Left ventricle myocardium superior (tissue), 1 donor: ENCODE measurements around the gene KLHDC9. TPM values are rescaled to one million over a fixed set of nuclear protein-coding genes. Genes with fewer than 3 reads are reported as not detected.
"Not testable (repeated sequence)": the region's sequence is repeated elsewhere in the genome, so short reads cannot be mapped to it uniquely, and the experiment has no call there.

Experiments used
- ATAC-seq: fragments of 200-7000 bp; cut with Tn5 transposase; one replicate; pipeline ENCODE4 v1.9.1; 2020; ENCODE audit warnings: mild to moderate bottlenecking, moderate library complexity
- DNase-seq: peaks from one replicate; pipeline ENCODE4 v3.0.0-alpha.2; 2020
- intact Hi-C: fragments of 100-400 bp; cut with micrococcal nuclease; formaldehyde crosslinking; loops from one replicate; pipeline ENCODE4 v1.11.0; 2022
- total RNA-seq: library from RNA; stranded (reverse); fragmentation: NEBNext Ultra II Directional; extraction: Animal tissue kit (Norgen Biotek cat#: 25700); gene quantifications from one replicate; pipeline ENCODE4 v1.2.1, GENCODE V29; 2021
- donor health status: DM: no; HTN: yes; CAD: no; lungs with severe emphysema.

Gene KLHDC9
- total RNA-seq, 1 donor from 2014 or later, result 5.2 TPM

DNA sequence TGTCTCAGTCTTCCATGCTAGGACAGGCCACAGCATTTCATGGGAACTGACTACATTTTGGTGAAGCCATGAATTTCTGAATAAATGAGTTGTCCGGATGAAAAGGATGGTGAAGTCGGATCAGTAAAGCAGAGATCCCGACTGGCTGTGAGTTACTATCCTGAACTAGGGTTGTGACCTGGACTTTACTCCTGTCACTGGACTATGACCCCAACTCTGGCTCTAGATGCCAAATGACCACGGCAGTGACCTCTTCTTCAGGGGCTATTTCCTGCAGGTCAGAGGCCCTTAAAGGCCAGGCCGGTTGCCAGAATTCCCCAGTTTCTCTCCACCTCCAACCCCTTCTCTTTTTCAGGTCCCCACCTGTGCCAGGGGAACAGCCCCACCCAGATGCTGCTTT lies 7.1 kb upstream of the KLHDC9 start:
- intact Hi-C loops, result loop anchor here (10.0 kb wide), 1 partner anchor 96 kb away; no protein-coding TSS in a partner anchor
- no peak for ATAC-seq
- no peak for DNase-seq

DNA sequence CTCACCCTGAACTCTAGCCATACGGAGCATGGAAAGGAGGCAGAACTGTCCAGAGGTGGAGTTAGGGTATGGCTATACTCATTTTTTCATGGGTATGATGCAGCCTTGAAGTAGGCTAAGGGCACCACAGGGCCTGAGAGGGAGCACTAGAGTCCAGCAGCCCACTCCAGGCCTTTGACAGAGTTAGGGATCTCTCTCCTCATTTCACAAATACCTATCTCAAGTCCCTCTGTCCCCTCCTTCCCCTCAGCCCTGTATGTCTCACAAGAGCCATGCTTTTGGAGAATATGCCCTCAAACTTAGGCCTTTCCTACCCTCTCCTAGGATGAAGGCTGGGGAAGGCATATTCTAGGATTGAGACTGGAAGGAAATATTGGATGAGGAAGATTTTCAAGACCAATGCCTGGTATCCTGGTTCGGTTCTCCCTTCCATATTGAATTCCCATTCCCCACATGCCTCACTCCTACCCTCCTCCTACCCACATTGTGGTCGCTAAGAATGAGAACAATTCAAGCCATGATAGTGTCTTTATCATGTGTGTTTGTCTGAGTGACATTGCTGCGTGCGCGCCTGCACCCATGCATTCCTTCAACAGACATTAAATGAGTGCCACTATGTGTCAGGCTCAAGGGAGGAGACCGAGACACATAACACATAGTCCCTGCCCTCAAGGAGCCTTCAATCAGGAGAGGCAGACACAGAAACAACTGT lies 6.2 kb upstream of the KLHDC9 start:
- ATAC-seq, result no peak
- DNase-seq, result no peak
- intact Hi-C loops, result loop anchor here (10.0 kb wide), 1 partner anchor 97 kb away; no protein-coding TSS in a partner anchor

DNA sequence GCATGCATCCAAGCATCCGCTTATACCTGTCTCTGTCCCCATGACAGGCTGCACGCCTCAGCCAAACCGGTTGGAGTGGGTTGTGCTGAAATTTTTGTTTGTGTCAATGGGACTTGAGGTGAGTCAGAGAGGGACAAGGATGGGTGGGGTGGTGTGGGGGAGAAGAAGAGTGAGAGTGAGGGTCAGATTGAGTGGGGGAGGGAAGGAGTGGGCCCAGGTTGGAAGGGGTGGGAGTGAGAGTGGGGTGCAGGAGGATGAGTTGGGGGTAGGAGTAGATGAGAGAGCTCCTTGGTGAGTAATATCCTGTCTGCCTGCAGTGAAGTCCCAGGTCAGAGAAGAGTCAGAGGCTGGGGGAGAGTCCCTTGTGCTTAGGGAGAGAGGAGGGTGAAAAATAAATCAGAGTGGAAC lies 5.5 kb upstream of the KLHDC9 start:
- ATAC-seq, result no peak
- intact Hi-C loops, result loop anchor here (10.0 kb wide), 1 partner anchor 98 kb away; no protein-coding TSS in a partner anchor

DNA sequence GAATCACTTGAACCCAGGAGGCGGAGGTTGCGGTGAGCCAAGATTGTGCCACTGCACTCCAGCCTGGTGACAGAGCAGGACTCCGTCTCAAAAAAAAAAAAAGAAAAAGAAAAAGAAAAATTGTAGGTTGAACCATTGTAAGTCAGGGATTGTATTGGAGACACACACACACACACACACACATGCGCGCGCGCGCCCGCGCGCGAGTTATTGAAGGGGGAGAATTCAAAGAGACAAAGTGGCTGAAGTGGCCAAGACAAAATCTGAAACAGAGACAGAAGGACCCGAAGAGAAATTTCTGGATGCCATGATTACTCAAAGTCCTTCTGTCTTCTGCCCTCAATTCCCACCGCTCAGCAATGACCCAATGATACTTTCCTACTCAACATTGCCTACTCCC lies 3.7 kb upstream of the KLHDC9 start:
- ATAC-seq (no peak), DNase-seq (no peak)
- intact Hi-C loops, result loop anchor here (10.0 kb wide), 1 partner anchor 100 kb away; no protein-coding TSS in a partner anchor

More for the DNA sequence above, 5.5 kb upstream of the KLHDC9 start:
- DNase-seq, result no peak

DNA sequence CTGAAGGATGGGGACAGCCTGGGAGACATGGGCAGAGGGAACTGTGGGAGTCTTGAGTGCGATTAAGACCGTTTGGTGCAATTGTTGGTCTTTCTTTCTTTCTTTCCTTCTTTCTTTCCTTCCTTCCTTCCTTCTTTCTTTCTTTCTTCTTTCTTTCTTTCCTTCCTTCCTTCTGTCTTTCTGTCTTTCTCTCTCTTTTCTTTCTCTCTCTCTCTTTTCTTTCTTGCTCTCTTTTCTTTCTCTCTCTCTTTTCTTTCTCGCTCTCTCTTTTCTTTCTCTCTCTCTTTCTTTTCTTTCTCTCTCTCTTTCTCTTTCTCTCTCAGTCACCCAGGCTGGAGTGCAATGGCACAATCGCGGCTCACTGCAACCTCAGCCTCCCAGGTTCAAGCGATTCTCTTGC lies 2.9 kb upstream of the KLHDC9 start:
- DNase-seq, result no peak
- intact Hi-C loops, result loop anchor here (10.0 kb wide), 1 partner anchor 100 kb away; no protein-coding TSS in a partner anchor
- ATAC-seq, result no peak

DNA sequence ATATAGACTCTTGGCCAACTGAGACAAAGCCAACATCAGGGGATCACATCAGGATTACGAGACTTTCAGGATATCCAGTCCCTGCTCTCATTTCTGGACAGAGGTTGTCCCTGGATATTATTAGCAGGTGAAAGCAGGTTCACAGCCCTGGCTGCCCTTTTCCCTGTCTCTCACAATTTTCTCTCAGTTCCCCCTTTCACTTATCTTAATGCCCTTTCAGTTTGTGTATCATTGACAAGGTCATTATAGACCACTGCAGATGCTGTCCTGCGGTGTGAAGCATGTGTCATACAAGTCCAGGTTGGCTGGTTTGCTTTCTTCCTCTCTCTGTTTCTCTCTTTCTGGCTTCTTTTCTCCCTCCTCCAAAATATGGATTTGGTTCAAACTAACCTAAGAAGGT lies 2.1 kb upstream of the KLHDC9 start:
- intact Hi-C loops, result loop anchor here (10.0 kb wide), 1 partner anchor 101 kb away; no protein-coding TSS in a partner anchor
- DNase-seq (no peak), ATAC-seq (no peak)

DNA sequence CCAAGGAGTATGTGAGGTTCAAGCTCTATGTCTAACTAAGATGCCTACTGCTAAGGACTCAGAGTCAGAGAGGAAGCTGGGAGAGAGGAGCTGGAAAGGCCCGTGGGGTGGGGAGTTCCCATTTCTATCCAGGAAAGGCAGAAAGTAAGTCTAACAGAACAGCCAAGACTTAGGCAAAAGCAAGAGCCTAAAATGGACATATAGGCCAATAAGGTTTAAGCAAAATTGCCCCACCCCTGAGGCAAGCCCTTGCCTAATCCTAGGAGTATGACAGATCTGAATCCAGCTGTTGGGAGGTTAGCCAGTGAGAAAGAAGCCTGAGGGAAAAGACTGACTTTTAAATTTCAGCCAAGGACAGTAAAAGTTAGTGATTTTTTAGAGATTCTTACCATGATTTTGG lies 1.6 kb upstream of the KLHDC9 start:
- peak; percentile 72 for ATAC-seq
- peak; percentile 52 for DNase-seq
- intact Hi-C loops, result loop anchor here (10.0 kb wide), 1 partner anchor 102 kb away; no protein-coding TSS in a partner anchor

DNA sequence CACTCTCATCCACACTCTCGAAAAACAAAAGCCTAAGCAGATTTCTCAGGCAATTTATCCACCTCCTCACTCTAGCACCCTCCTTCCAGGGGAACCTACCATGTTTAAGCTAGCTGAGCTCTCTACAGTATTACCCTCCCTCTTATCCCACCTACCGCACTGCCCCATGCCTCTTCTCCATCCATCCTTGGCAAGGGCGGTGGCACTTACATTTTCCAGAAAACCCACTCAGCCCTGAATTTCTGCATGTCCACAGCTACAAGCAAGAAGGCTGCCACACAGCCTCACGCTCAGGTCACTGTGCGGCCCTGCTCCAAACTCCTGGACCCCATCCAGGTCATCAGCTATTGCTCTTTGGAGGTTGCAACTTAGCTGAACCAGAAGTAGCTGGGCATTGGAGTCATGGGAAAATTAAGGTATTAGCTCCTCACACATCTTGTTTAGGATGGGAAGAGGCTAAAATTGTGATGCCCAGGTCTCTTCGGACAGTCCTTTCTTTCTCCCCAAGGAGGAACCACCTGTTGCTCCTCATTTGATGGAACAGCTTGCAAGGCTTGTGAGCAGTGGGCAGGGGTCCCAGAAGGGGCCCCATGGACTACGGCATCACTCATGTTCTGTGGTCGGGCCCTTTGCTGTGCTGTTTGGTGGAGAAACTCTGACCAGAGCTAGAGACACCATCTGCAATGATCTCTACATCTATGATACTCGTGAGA lies 1.1 kb downstream of the KLHDC9 start:
- no peak for DNase-seq
- intact Hi-C loops, result loop anchor here (10.0 kb wide), 1 partner anchor 104 kb away; no protein-coding TSS in a partner anchor
- ATAC-seq, result no peak

DNA sequence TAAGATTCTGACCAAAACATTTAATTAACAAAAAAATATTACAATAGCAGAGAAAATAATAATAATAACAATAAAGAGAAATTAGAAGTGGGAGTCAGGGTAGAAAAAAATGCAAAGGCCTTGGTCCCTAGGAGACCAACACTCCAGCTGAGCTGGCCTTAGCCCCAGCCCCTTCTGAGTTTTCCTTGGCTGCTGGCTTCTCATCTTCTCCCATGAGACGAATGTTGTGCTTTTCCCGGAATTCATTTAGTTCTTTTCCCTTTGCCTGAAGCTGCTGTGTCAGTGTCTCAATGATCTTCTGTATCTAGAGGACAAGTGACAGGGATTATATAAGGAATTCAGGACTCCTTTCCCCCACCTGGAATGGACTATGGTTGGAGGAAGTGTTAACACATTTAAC lies 2.4 kb downstream of the KLHDC9 start:
- DNase-seq, result no peak
- intact Hi-C loops, result no loop called here
- ATAC-seq, result no peak

DNA sequence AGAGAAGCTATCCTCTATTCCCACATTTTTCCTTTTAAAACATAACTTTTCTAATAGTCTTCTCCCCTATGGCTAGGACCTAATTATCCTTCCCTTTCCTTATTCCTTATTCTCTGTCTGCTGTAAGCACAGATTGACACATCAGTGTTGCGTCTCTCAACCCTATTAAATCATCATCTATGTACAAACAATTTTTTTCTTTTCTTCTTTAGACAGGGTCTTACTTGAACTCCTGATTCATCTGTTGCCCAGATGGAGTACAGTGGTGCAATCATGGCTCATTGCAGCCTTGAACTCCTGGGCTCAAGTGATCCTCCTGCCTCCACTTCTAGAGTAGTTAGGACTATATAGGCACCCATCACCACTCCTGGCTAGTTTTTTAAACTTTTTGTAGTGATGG lies 8.3 kb downstream of the KLHDC9 start:
- intact Hi-C loops, result no loop called here
- no peak for ATAC-seq
- DNase-seq, result no peak

DNA sequence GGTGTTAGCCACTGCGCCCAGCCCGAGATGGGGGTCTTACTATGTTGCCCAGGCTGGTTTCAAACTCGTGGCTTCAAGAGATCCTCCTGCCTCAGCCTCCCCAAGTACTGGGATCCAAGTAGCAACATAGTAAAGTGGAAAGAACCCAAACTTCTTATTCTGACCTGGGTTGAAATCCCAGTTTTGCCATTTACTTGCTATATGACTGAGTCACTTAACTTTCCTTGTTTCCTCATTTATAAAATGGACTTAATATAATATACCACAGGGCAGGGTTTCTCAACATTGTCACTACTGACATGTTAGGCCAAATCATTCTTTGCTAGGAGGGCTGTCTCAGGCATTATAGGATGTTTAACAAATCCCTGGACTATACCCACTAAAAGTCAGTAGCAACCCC lies 13.0 kb downstream of the KLHDC9 start:
- DNase-seq, result no peak
- no peak for ATAC-seq
- intact Hi-C loops, result no loop called here

DNA sequence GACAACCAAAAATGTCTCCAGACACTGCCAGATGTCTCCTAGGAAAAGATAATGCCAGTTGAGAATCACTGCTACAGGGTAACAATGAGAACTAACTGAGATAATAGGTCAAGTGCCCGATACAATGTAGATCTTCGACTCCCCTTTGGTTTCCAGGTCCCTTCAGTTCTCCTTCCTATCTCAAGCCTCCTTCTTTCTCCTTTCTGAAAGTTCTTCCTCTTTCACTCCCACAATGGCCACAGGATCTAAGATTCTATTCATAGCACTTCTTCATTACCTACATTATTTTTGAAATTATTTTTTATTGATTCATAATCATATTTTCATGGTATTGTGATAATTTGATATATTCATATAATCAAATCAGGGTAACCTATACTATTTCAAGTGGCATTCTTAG lies 13.4 kb downstream of the KLHDC9 start:
- ATAC-seq (no peak), DNase-seq (no peak)
- intact Hi-C loops, result no loop called here

DNA sequence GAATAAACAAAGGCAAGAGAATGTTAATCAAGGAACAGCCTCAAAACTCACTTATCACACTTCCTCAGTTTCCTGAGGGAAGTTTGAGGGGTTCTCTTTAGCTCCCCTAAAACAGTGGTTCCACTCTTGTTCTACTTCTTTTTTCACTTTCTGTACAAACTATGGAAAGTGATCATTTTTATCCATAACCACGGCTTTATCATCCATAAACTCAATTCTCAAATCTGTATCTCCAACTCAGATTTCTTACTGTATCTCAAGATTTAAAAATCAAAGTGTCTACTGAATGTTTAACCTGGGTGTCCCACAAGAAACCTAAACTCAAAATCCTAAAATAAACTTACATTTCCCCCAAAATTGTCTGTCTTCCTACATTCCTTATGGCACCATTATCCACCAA lies 15.8 kb downstream of the KLHDC9 start:
- intact Hi-C loops, result no loop called here
- ATAC-seq (no peak), DNase-seq (no peak)

DNA sequence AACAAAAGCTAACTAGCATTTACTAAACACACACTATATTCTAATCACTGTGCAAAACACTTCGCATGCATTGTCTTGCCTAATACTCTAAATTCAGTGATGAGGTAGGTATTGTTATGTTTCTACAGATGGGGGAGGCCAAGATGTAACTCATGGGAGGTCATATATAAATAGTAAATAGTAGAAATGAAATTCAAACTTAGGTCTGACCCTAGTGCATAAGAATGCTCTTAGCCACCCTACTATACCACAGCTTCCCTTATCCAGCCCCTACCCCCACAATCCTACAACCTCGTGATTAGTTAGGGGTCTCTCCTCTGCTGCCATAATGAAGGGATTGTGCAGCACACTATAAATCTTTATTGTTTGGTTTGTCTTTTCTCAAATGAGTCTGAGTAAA lies 16.4 kb downstream of the KLHDC9 start:
- intact Hi-C loops, result no loop called here
- ATAC-seq (no peak), DNase-seq (no peak)

DNA sequence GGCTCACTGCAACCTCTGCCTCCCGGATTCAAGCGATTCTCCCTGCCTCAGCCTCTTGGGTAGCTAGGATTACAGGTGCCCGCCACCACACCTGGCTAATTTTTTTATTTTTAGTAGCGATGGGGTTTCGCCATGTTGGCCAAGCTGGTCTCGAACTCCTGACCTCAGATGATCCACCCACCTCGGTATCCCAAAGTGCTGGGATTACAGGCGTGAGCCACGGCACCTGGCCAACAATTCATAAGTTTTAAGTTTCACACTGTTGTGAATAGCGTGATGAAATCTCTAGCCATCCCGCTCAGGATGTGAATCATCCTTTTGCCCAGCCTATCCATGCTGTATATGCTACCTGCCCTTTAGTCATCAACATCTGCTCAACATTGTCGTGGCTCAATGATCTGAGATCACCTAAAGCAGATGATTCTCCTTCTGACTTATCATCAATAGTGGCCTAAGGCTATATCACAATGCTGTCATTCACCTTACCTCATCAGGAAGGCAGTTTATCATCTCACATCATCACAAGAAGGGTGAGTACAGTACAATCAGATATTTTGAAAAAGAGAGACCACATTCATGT lies 17.1 kb downstream of the KLHDC9 start:
- DNase-seq (no peak), ATAC-seq (no peak)
- intact Hi-C loops, result no loop called here

DNA sequence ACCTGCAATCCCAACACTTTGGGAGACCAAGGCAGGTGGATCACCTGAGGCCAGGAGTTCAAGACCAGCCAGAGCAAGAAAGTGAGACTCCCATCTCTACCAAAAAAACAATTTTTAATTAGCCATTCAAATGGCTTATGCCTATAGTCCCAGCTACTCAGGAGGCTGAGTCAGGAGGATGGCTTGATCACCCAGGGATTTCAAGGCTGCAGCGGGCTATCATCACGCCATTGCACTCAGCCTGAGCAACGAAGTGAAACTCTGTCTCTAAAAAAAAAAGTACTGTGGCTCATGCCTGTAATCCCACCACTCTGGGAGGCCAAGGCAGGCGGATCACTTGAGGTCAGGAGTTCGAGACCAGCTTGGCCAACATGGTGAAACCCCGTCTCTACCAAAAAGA lies 17.8 kb downstream of the KLHDC9 start:
- DNase-seq, intact Hi-C loops, ATAC-seq: not testable (repeated sequence)

DNA sequence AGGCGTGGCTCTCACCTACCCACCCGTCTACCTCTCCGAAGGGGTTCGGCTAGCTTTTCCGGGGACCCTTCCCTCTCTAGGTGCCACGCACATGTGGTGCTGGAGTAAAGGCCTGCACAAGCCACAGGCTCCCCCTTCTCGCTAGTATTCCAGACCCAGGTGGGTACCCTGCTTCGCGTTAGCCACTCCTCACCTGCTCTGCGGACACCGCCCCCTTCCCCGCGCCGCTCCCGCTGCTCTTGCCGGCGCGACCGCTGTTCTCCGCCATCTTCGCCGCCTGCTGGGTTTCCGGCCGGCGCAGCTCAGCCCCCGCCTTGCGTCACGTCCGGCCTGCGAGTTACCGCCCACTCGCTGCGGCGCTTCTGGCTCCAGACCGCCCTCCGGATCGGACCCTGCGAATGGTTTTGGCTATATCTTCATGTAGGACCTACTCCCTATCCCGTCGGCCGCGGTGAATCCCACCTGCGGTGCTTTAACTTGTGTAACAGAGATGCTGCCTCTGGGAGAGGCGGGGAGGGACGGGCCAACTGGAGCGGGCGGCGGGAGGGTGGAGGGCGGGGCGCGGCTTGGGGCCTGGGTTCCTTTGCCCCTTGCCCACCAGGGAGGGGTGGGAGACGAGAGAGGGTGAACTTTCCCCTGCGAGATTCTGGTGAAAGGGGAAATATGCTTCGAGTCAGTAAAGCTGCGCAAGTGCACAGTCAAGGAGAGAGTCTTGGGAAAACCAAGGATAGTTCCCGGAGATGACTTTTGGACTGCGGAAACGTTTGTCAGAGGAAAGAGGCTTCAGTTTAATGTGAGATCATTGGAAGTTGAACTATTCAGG lies 19.8 kb downstream of the KLHDC9 start, which contains the start of the genes NIT1 and PFDN2:
TSS of gene NIT1 (plus strand) at position 347 of the 823 bp plus-strand sequence. CDS start at position 419, 72 bp downstream.
TSS of gene PFDN2 (minus strand) at position 279 of the 823 bp plus-strand sequence. CDS start at position 268, 11 bp downstream.
- peak; percentile 92 for ATAC-seq
- DNase-seq, result peak; percentile 92
- intact Hi-C loops, result no loop called here

DNA sequence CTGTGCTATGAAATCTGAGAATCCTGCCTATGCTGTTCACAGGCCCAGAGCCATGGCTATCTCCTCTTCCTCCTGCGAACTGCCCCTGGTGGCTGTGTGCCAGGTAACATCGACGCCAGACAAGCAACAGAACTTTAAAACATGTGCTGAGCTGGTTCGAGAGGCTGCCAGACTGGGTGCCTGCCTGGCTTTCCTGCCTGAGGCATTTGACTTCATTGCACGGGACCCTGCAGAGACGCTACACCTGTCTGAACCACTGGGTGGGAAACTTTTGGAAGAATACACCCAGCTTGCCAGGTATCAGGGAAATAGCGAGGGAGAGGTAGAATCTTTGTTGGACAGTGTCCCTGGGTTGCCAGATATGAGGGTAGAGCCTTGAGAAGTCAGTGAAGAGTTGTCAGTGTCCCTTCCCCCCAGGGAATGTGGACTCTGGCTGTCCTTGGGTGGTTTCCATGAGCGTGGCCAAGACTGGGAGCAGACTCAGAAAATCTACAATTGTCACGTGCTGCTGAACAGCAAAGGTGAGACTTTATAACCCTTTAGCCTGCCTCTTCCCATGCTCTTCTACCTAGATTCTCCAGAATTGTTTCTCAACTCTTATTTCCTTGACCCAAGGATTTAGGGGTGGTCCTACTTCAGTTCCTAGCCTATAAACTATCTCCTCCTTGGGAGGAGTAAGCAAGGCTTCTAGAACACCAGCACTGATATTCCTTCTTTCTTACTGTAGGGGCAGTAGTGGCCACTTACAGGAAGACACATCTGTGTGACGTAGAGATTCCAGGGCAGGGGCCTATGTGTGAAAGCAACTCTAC lies 21.1 kb downstream of the KLHDC9 start:
- ATAC-seq (peak; percentile 39), DNase-seq (peak; percentile 68)
- intact Hi-C loops, result no loop called here
